ENCODE measurements around the gene UTP14A. TPM values are rescaled to one million over a fixed set of nuclear protein-coding genes. Genes with fewer than 3 reads are reported as not detected.

UTP14A gene, protein sequence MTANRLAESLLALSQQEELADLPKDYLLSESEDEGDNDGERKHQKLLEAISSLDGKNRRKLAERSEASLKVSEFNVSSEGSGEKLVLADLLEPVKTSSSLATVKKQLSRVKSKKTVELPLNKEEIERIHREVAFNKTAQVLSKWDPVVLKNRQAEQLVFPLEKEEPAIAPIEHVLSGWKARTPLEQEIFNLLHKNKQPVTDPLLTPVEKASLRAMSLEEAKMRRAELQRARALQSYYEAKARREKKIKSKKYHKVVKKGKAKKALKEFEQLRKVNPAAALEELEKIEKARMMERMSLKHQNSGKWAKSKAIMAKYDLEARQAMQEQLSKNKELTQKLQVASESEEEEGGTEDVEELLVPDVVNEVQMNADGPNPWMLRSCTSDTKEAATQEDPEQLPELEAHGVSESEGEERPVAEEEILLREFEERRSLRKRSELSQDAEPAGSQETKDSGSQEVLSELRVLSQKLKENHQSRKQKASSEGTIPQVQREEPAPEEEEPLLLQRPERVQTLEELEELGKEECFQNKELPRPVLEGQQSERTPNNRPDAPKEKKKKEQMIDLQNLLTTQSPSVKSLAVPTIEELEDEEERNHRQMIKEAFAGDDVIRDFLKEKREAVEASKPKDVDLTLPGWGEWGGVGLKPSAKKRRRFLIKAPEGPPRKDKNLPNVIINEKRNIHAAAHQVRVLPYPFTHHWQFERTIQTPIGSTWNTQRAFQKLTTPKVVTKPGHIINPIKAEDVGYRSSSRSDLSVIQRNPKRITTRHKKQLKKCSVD
- total RNA-seq, result 10 to 100 TPM; 13.6 to 16.8 (median 15.9) TPM

DNA sequence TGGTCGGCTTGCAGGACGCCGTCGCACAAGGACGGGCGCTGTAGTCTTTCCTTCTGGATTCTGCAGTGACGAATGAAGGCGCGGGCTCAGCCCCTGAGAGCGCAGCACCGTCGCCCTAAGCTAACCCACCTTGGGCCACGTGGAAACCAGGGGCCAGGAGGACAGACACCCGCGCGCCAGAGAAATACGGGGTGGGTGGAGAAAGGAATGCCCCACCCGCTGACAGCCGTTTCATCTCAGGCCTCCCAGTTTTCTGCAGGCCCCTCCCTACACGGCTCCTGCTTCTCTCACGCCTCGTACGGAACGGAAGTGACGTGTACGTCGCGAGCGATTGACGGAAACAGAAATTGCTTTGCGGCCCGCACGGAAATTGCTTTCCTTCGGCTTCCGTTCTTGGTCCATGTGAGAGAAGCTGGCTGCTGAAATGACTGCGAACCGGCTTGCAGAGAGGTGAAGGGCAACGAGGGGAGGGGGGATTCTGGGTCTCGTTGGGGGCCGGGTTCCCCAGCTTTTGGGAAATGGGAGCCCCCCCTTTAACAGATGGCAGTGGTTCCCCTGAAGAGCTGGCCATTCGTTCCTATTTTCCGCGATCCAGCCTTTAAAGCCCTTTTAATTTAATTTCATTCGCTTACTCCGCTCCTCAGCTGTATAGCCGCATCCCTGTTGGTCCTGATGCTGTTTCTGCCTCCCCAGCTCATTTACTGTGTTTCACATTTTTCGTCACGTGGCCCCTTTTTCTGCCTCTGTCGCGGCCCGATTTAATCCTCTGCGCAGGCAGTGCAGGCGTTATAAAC, at the start of gene UTP14A:
TSS of gene UTP14A (plus strand) at position 378 of the 794 bp plus-strand sequence. CDS start at position 425, 47 bp downstream.
- TF ChIP-seq, protein P1, sequence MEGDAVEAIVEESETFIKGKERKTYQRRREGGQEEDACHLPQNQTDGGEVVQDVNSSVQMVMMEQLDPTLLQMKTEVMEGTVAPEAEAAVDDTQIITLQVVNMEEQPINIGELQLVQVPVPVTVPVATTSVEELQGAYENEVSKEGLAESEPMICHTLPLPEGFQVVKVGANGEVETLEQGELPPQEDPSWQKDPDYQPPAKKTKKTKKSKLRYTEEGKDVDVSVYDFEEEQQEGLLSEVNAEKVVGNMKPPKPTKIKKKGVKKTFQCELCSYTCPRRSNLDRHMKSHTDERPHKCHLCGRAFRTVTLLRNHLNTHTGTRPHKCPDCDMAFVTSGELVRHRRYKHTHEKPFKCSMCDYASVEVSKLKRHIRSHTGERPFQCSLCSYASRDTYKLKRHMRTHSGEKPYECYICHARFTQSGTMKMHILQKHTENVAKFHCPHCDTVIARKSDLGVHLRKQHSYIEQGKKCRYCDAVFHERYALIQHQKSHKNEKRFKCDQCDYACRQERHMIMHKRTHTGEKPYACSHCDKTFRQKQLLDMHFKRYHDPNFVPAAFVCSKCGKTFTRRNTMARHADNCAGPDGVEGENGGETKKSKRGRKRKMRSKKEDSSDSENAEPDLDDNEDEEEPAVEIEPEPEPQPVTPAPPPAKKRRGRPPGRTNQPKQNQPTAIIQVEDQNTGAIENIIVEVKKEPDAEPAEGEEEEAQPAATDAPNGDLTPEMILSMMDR (IDR thresholded peaks at IDR 0.05; ENCODE audit: low read depth), result no peak

DNA sequence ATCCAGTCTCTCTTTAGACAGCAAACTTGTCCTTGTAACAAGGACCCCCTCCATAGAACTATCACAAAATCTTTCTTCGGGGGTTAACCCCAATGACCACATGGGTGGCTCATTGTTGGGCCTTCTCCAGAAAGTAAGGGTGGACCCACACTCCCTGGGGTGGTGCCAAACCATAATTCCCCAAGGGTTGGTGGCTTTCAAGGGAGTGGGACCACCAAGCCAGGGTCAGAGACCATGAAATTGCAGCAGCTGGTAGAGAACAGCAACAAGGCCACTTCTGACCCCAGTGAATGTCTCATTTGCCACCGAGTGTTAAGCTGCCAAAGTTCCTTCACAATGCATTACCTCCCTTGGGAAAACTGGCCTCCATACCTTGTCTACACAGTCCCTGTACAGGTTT, 33.4 kb upstream of the UTP14A start:
- TF ChIP-seq, protein P1 (IDR thresholded peaks at IDR 0.05; ENCODE audit: low read depth), result no peak

DNA sequence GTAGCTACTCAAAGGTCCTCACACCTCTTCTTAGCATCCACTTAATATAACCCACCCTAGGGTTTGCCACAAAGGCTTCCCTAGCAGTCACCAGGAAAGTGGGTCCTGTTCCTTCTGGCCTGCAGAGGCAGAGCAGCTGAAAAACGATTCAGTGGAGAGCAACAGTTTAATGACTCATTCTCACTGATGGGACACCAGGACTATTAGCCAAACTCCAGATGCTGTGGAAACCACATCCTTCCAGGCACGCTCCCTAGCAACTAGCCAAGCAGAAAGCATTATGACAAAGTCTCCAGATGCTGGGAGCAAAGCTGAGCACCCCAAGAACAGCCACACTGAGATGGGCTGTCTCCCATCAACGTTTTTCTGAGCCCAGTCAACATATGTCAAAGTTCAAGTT, 30.3 kb upstream of the UTP14A start:
- TF ChIP-seq, protein P1 (IDR thresholded peaks at IDR 0.05; ENCODE audit: low read depth), result no peak

DNA sequence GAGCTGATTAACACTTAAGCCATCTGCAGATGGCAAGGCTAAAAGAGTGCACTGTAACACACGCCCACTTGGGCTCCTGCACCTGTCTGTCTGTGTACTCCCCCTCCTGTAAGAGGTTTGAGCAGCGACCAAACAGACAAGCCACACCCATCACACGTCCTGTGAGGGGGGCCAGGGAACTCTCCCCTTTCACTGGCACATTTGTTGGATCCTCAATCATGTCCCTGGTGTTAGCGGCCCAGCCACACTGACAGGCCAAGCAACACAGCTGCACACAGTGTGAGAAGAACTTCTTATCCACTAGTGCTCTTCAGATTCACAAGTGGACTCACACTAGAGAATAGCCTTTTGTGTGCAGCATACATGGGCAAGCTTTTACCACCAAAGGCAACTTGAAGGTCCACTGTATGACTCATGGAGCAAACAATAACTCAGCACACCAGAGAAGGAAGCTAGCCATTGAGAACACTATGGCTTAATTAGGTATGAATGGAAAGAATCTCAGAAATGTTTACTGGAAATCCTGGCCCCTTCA, 29.1 kb upstream of the UTP14A start:
- TF ChIP-seq, protein P1 (IDR thresholded peaks at IDR 0.05; ENCODE audit: low read depth), result no peak

DNA sequence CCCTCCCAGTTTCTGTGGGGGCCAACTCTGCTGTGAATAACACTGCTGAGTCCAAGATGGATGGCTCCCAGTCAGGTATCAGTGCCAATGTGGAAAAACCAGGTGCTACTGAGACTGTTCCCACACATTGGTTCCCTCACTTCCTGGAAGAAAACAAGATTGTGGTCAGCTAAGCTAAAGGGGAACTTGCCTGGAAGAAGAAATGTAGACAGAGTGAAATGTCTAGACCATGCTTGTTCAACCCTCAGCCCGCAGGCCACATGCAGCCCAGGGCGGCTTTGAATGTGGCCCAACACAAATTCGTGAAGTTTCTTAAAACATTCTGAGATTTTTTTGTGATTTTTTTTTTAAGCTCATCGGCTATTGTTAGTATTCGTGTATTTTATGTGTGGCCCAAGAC, 28.6 kb upstream of the UTP14A start:
- TF ChIP-seq, protein P1 (IDR thresholded peaks at IDR 0.05; ENCODE audit: low read depth), result no peak

DNA sequence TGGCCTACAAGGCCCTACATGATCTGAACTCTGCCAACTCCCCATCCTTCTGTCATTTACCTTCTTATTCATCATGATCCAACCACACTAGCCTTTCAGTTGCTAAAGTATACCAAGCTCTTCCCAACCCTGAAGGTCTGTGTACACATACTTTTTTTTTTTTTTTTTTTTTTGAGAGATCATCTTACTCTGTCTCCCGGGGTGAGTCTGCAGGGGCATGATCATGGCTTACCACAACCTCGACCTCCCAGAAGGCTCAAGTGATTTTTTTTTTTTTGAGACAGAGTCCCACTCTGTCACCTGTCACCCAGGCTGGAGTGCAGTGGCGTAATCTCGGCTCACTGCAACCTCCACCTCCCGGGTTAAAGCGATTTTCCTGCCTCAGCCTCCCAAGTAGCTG, 5.9 kb upstream of the UTP14A start:
- TF ChIP-seq, protein P1 (IDR thresholded peaks at IDR 0.05; ENCODE audit: low read depth), result no peak

Measured in subcutaneous adipose tissue (tissue), 4 donors.